GM19025 (cell line): ENCODE data around the gene CYCS.

Experiments used
- ATAC-seq: cut with Tn5 transposase; IDR thresholded peaks from one replicate; pipeline ENCODE4 v1.9.1; 2021; ENCODE audit warnings: mild to moderate bottlenecking, low read depth, moderate library complexity; ENCODE audit not compliant: unreplicated experiment

Gene CYCS

DNA sequence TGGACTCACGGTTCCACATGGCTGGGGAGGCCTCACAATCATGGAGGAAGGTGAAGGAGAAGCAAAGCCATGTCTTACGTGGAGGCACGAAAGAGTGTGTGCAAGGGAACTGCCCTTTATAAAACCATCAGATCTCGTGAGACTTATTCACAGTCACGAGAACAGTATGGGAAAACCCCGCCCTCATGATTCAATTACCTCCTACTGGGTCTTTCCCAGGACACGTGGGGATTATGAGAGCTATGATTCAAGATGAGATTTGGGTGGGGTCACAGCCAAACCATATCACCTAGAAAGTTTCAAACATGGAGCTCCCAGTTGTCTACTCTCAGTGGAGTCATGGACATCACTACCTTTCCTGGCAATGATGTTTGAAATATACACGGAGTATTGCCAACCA lies 49.6 kb downstream of the CYCS start:
- no peak for ATAC-seq

GRCh38 chr7:25073451-25073850 lies 51.6 kb downstream of the CYCS start:
- ATAC-seq, result no peak
